Hair follicular keratinocyte (primary cell): ENCODE measurements around the gene IRF3. TPM values are rescaled to one million over a fixed set of nuclear protein-coding genes. Genes with fewer than 3 reads are reported as not detected.

ENCODE experiments used
- total RNA-seq: library from RNA; depleted of rRNA; stranded (reverse); fragments of >200 nt; gene quantifications from 2 replicates; pipeline ENCODE4 v1.2.3, GENCODE V29; 2015

IRF3 gene, protein sequence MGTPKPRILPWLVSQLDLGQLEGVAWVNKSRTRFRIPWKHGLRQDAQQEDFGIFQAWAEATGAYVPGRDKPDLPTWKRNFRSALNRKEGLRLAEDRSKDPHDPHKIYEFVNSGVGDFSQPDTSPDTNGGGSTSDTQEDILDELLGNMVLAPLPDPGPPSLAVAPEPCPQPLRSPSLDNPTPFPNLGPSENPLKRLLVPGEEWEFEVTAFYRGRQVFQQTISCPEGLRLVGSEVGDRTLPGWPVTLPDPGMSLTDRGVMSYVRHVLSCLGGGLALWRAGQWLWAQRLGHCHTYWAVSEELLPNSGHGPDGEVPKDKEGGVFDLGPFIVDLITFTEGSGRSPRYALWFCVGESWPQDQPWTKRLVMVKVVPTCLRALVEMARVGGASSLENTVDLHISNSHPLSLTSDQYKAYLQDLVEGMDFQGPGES
- 71.1 and 83.8 TPM in 2 replicates for total RNA-seq

DNA sequence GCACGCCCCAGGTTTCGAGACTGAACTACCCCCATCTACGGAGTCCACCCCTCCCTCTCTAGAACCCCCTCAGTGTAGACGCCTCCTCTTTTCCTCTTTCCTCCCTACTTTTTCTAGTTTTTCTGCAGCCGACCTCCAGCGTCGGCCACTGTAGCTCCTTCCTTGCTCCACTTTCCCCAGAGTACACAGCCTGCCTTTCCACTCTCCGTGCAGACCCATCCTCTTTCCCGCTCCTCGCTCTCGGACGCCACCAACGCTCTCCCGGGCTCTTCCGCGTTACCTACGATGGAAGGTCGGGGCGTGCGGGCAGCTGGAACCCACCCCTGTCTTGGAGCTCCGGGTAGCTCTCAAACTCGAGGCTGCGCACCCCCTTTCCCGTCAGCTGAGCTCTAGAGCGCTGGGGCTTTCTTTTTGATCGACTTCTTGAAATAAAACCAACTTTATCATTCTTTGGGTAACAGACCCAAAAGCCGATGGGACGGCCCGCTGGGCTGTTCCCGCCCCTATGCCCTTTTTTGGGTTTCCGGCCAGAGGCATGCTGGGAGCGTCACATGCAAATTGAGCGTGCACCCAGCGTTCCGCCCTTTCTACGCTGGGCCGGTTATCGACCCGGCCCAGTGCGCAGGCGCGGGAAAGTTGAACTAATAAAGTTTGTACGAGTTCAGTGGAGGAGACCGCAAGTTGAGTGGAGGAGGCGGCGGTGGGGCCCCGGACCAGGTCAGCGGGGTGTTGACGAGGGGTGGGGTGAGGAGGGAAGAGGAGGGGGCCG is at the start of gene IRF3, which contains the start of gene BCL2L12:
IRF3 (minus strand) TSS at position 507 of the 769 bp plus-strand sequence. CDS start 1,019 bp downstream, outside the sequence.
BCL2L12 (plus strand) TSS at position 583 of the 769 bp plus-strand sequence. CDS start 760 bp downstream, outside the sequence.

DNA sequence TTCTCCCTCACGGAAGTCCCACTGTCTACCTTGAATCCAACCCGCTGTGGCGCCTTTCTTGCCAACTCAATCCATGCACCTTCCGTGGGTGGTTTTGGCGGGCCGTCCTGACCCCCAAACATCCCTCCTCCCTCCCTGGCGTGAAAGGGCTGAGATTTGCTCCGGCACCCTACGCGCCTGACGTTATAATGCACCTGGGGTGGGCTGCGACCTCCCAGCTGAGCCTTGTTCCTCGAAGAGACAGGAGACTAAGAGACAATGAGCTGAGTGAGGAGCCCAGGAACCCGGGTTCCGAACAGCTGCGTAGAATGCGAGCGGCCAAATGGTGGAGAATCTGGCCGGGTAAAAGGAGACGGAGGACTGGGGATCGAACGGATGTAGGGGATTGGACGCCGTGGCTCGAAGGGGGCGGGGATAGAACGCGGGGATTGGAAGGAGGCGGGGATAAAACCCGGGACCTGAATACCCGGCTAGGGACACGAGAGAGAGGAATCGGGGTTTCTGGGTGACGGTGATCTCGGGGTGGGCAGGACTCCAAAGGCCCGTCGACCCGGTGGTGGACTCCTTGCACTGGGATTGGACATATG is 25.1 kb upstream of the IRF3 start, which contains the start of gene CPT1C:
CPT1C (plus strand) TSS at position 461 of the 587 bp plus-strand sequence. CDS start 1,137 bp downstream, outside the sequence.

DNA sequence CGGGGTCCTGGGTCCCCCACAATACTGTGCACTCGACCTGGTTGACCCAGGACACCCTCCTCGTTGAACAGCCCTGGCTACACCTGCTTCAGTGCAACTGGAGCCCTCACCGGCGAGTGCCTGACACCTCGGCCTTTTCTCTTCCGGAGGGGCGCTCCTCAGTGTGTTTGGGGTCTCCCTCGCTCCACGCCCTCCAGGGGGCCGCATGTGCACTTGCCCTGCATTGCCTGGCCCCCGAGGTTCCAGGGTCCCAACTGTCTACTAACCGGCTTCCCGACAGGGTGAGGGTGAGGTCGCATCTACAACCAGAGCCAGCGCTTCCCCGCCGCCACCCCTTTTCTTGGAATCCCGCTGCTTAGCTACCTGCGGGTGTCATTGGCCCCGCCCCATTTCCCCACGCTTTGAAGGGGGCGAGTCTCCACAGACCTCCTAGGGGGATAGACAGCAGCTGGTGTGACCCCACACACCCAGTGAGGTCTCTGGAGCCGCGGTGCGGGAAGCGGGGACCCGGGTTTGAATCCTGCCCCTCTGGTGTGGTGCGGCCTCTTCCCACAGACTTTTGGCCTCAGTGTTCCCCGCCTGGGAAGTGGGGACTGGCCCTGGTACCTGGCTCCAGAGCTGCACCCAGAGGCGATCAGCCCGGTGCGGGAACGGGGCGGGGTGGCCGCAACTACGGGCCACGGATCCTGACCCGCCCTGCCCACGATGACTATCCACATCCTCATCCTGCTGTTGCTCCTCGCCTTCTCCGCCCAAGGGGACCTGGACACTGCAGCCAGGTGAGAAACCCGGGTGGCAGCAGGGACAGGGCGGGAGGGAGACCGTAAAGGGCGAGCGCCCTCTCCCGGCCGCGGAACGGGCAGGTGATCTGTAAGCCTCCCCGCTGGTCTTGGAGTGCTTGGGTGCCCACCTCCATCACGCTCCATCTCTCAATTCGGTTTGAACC is 23.7 kb upstream of the IRF3 start, which contains the start of gene ADM5:
ADM5 (plus strand) TSS at position 462 of the 946 bp plus-strand sequence; CDS start at position 706, 244 bp downstream.

DNA sequence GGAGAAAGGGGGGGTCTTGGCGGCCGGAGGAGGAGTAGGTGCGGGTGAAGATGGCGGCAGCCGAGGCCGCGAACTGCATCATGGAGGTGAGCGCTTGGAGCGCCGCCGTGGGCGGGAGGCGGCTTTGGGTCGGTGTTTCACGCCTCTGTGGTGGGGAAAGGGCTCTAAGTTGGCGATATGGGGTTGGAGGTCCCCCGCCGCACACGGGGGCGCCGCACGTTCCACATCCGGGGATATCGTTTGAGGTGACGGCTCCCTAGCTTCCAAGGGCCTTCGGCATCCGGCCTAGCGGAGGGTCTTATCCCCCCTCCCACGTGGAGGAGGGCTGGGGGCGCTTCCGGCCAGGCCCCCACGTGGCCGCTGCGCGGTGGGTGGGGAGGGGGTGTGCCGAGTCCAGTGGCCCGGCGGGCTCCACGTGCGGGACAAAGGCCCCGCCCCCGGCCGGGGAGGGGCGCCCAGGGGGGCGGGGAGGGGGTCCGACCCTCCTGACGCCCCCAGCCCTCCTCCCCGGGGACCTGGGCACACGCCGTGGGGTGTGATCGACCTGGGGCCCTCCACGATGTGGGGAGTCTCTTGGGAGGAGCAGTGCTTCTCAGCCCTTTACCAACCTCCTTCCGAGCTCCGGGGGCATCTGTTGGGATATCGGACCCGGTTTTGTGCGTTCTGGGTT is 11.7 kb upstream of the IRF3 start, which contains the start of gene PRMT1:
PRMT1 (plus strand) TSS at position 41 of the 670 bp plus-strand sequence; CDS start at position 51, 10 bp downstream.

DNA sequence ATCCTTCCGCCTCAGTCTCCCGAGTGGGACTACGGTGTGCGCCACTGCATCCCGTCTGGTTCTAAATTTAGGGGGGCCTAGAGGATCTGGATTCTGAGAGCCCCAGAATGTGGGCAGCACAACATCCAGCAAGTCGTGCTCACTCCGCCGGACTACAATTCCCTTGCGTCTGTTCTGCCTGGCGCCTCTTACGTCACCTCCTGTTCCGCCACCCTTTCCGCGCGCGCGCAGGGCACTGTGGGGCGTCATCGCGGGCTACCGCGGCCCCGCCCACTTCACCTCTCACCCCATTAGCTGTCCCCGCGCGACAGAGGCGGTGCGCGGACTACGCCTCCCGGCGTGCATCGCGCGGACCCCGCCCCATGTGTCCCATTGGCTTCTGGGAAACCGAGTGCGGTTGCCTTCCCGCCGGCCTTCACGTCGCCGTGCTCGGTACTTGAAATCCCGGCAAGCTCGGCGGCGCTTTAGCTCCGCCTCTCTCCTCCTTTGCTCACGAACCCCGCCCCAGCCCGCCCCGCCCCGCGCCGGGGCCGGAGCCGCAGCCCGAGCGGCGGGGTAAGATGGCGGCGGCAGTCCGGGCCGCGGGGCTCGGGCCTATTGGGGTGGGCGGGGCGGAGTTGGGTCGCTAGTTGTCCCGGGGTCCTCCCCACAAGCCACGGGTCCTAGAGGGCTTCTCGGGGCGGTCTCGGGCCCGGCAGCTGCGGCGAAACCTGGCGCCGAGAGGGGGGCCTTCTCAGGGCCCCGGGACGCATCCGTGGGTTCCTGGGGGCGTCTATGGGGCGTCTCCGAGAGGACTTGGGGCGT is 23.8 kb downstream of the IRF3 start, which contains the start of gene SCAF1:
SCAF1 (plus strand) TSS at position 522 of the 804 bp plus-strand sequence. CDS start 2,818 bp downstream, outside the sequence.

DNA sequence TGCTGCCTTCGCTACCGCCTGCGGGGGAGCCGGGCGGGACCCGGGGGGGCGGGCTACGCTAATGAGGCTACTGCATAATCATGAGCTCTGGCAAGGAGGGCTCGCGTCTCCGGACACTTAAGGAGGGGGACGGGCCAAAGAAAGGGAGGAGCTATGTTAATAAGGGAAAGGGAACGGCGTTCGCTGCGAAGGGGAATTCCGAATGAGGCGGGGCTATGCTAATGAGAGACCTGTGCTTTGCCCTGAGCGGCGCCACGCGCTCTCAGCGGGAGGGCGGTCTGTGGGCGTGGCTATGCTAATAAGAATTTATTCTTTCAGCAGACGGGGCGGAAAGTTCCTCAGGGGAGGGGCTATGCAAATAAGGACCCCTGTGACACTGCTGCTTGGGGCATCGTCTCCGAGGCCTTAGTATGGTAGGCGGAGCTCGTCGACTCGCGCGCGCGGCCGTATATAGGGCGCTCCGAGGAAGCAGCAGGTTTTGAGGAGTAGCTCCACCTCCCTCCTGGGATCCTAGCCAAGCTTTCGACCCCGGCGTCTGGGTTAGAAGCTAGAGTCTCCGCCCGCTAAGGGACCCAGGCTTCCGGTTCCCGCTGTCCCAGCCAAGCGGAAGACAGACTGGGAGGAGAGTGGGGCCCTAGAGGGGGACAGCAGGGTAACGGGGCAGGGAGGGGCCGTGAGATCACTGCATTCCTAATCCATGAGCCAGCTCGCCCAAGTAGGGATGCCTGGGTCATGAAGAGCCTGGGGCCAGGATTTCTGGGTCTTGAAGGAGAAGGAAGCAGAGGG is 25.4 kb downstream of the IRF3 start, which contains the start of gene RRAS:
RRAS (minus strand) TSS at position 31 of the 786 bp plus-strand sequence. CDS start 45 bp downstream, outside the sequence.

Other genes starting within 250 kb of the IRF3 start
- not detected in 2 replicates for gene PTH2, start 242.4 kb downstream of the IRF3 start, total RNA-seq
- not detected in 2 replicates for gene GFY, start 240.5 kb downstream of the IRF3 start, total RNA-seq
- gene SLC17A7, start 224.3 kb downstream of the IRF3 start, total RNA-seq, result not detected in 2 replicates
- 74.7 and 86.8 TPM in 2 replicates for gene PIH1D1, start 214.0 kb downstream of the IRF3 start, total RNA-seq
- 19.4 and 29.5 TPM in 2 replicates for gene ALDH16A1, start 212.6 kb downstream of the IRF3 start, total RNA-seq
- 1.6 and 2.1 TPM in 2 replicates for gene FLT3LG, start 191.6 kb downstream of the IRF3 start, total RNA-seq
- 2,476 and 3,531 TPM in 2 replicates for gene RPL13A, start 178.2 kb downstream of the IRF3 start, total RNA-seq
- 3,565 and 3,976 TPM in 2 replicates for gene RPS11, start 169.4 kb downstream of the IRF3 start, total RNA-seq
- gene FCGRT, start 153.2 kb downstream of the IRF3 start, total RNA-seq, result 16.1 and 27.0 TPM in 2 replicates
- 1.3 and 3.3 TPM in 2 replicates for gene RCN3, start 137.9 kb downstream of the IRF3 start, total RNA-seq
- 52.4 and 71.2 TPM in 2 replicates for gene NOSIP, start 85.3 kb downstream of the IRF3 start, total RNA-seq
- gene PRRG2, start 84.5 kb downstream of the IRF3 start, total RNA-seq, result 5.7 and 8.2 TPM in 2 replicates
- gene PRR12, start 74.7 kb downstream of the IRF3 start, total RNA-seq, result 4.7 and 6.0 TPM in 2 replicates
- 55.4 and 88.5 TPM in 2 replicates for gene RRAS, start 25.7 kb downstream of the IRF3 start, total RNA-seq
- 28.1 and 35.2 TPM in 2 replicates for gene SCAF1, start 23.6 kb downstream of the IRF3 start, total RNA-seq
- gene BCL2L12, start 76 bp upstream of the IRF3 start, total RNA-seq, result 18.4 and 37.6 TPM in 2 replicates
- gene PRMT1, start 11.4 kb upstream of the IRF3 start, total RNA-seq, result 301 and 446 TPM in 2 replicates
- 1.3 and 4.1 TPM in 2 replicates for gene ADM5, start 23.7 kb upstream of the IRF3 start, total RNA-seq
- 0.23 and 2.0 TPM in 2 replicates for gene CPT1C, start 25.3 kb upstream of the IRF3 start, total RNA-seq
- gene TSKS, start 97.4 kb upstream of the IRF3 start, total RNA-seq, result not detected in 2 replicates
- 101 TPM in 2 replicates for gene AP2A1, start 101.1 kb upstream of the IRF3 start, total RNA-seq
- 11.5 and 13.8 TPM in 2 replicates for gene FUZ, start 147.4 kb upstream of the IRF3 start, total RNA-seq
- 18.7 and 20.5 TPM in 2 replicates for gene MED25, start 152.4 kb upstream of the IRF3 start, total RNA-seq
- gene PTOV1, start 185.3 kb upstream of the IRF3 start, total RNA-seq, result 44.3 and 45.9 TPM in 2 replicates
- gene PNKP, start 201.7 kb upstream of the IRF3 start, total RNA-seq, result 55.1 and 66.5 TPM in 2 replicates
- 20.1 and 25.7 TPM in 2 replicates for gene AKT1S1, start 211.5 kb upstream of the IRF3 start, total RNA-seq
- 11.6 and 15.2 TPM in 2 replicates for gene TBC1D17, start 211.8 kb upstream of the IRF3 start, total RNA-seq
- not detected in 2 replicates for gene IL4I1, start 231.0 kb upstream of the IRF3 start, total RNA-seq